PC-3 (cell line): ENCODE measurements around the gene RASGRP3. TPM values are rescaled to one million over a fixed set of nuclear protein-coding genes. Genes with fewer than 3 reads are reported as not detected.

ENCODE experiments used
- ATAC-seq: fragments of 200-7000 bp; cut with Tn5 transposase; 2 replicates; pipeline ENCODE4 v1.9.1; 2020; ENCODE audit warnings: mild to moderate bottlenecking, moderate library complexity
- BruUV-seq: library from RNA; stranded (reverse); fragments of 400-500 nt; replicated peaks from 2 replicates; lab custom pipeline; 2021; lab: Mats Ljungman, UMichigan
- CTCF ChIA-PET: fragments of 300-600 bp; sonication (Branson Sonifier 250); formaldehyde crosslinking; loops from one replicate; lab custom pipeline; 2022; ENCODE audit warnings: antibody characterized with exemption; lab: Charles Lee
- POLR2A ChIA-PET: fragments of 300-600 bp; sonication (Branson Sonifier 250); formaldehyde crosslinking; loops from one replicate; lab custom pipeline; 2022; ENCODE audit warnings: antibody characterized with exemption; ENCODE audit not compliant: unreplicated experiment; lab: Charles Lee
- DNase-seq: peaks from one replicate; pipeline ENCODE4 v3.0.0-alpha.2; 2015
- H2AFZ ChIP-seq: fragments of 300-600 bp; sonication (generic); 2 replicates; pipeline ENCODE4 v1.6.0; 2016; ENCODE audit warnings: antibody characterized with exemption, low read length
- H3F3A ChIP-seq: fragments of 300-600 bp; sonication (generic); one replicate; pipeline ENCODE4 v1.6.0; 2017; ENCODE audit warnings: antibody characterized with exemption, low read length, control low read depth, mild to moderate bottlenecking; ENCODE audit not compliant: unreplicated experiment
- H3K27ac ChIP-seq: fragments of 300-600 bp; sonication (generic); 2 replicates; pipeline ENCODE4 v1.5.1; 2016; ENCODE audit warnings: mild to moderate bottlenecking, low read length
- H3K27me3 ChIP-seq: fragments of 300-600 bp; sonication (generic); 2 replicates; pipeline ENCODE4 v1.6.1; 2016; ENCODE audit warnings: low read length, mixed read lengths
- H3K36me3 ChIP-seq: fragments of 300-600 bp; sonication (generic); 2 replicates; pipeline ENCODE4 v1.6.1; 2016; ENCODE audit warnings: low read depth, mixed run types, low read length, mixed read lengths
- H3K4me1 ChIP-seq: fragments of 300-600 bp; sonication (generic); 2 replicates; pipeline ENCODE4 v1.5.1; 2016; ENCODE audit warnings: low read length; ENCODE audit not compliant: insufficient read depth
- H3K4me2 ChIP-seq: fragments of 300-600 bp; sonication (generic); 2 replicates; pipeline ENCODE4 v1.6.0; 2016; ENCODE audit warnings: low read length
- H3K4me3 ChIP-seq: fragments of 300-600 bp; sonication (generic); 2 replicates; pipeline ENCODE4 v1.5.1; 2016; ENCODE audit warnings: mild to moderate bottlenecking, low read length, mixed read lengths
- H3K79me2 ChIP-seq: fragments of 300-600 bp; sonication (generic); 2 replicates; pipeline ENCODE4 v1.6.1; 2017; ENCODE audit warnings: low read length, mixed read lengths
- H3K9ac ChIP-seq: fragments of 300-600 bp; sonication (generic); 2 replicates; pipeline ENCODE4 v1.6.0; 2016; ENCODE audit warnings: mild to moderate bottlenecking, low read length
- H3K9me2 ChIP-seq: fragments of 300-600 bp; sonication (generic); replicated peaks from 2 replicates; pipeline ENCODE4 v1.6.1; 2016; ENCODE audit warnings: mixed run types, low read length, mixed read lengths
- H3K9me3 ChIP-seq: fragments of 300-600 bp; sonication (generic); 2 replicates; pipeline ENCODE4 v1.6.1; 2016; ENCODE audit warnings: low read length, mixed read lengths
- H4K20me1 ChIP-seq: fragments of 300-600 bp; sonication (generic); 2 replicates; pipeline ENCODE4 v1.6.1; 2016; ENCODE audit warnings: low read length, mixed read lengths
- CTCF ChIP-seq: fragments of 300-600 bp; sonication (generic); conservative IDR thresholded peaks from 2 replicates; pipeline ENCODE4 v1.5.1; 2017; ENCODE audit warnings: antibody characterized with exemption, low read depth, mild to moderate bottlenecking, low read length
- EZH2 ChIP-seq: fragments of 300-600 bp; sonication (generic); IDR thresholded peaks from one replicate; pipeline ENCODE4 v1.6.1; 2017; ENCODE audit warnings: antibody characterized with exemption, mild to moderate bottlenecking, low read length; ENCODE audit not compliant: unreplicated experiment
- EZH2phosphoT487 ChIP-seq: fragments of 300-600 bp; sonication (generic); IDR thresholded peaks from 2 replicates; pipeline ENCODE4 v1.6.1; 2018; ENCODE audit warnings: mild to moderate bottlenecking, antibody characterized with exemption, low read length, borderline replicate concordance
- intact Hi-C: fragments of 100-400 bp; cut with micrococcal nuclease; formaldehyde crosslinking; loops from 2 replicates; pipeline ENCODE4 v1.9.0; 2023
- total RNA-seq: library from RNA; depleted of rRNA; stranded (reverse); fragments of >200 nt; gene quantifications from 2 replicates; pipeline ENCODE4 v1.2.3, GENCODE V29; 2014

RASGRP3 gene
- total RNA-seq, 1 experiment from 2014 or later = 0.15 TPM

- TF ChIP-seq CTCF = no peak
- TF ChIP-seq EZH2 = no peak
- no peak for TF ChIP-seq EZH2phosphoT487
- ChIA-PET POLR2A (interaction anchor here (0.6 kb wide), 1 partner anchor 611 kb away, joined by 3 read pairs; no protein-coding TSS in a partner anchor), CTCF (no interaction called here)
- no peak overlapping the region for H3K4me3 ChIP-seq
- DNase-seq (no peak), ATAC-seq (no peak)
- no peaks in the 10 kb centered on the region for H3F3A ChIP-seq
- H3K4me2 ChIP-seq = no peak overlapping the region
- intact Hi-C loops = loop anchor here (1.0 kb wide), 1 partner anchor 19 kb away; the partner anchor contains the start of gene RASGRP3
- peaks cover 29% of the 10 kb centered on the region for H3K4me1 ChIP-seq
- H4K20me1 ChIP-seq = no peaks in the 10 kb centered on the region
- H3K36me3 ChIP-seq = no peaks in the 10 kb centered on the region
- H3K9me3 ChIP-seq = no peaks in the 10 kb centered on the region
- BruUV-seq = no TSS peak
- H3K27ac ChIP-seq = peak overlapping the region; percentile 93
- no peak overlapping the region for H2AFZ ChIP-seq
- H3K79me2 ChIP-seq = no peaks in the 10 kb centered on the region
- H3K27me3 ChIP-seq = no peaks in the 10 kb centered on the region
- H3K9me2 ChIP-seq = no peaks in the 10 kb centered on the region
- H3K9ac ChIP-seq = peak overlapping the region; percentile 67; the same call in 1 of the 2 replicates
These were observed 19.2 kb downstream of the RASGRP3 start for GRCh38 chr2:33495683-33496082.

GRCh38 chr2:33496150-33496549 is 19.7 kb downstream of the RASGRP3 start:
- no TSS peak for BruUV-seq
- Histone ChIP-seq H3K27ac (no peak overlapping the region; the same call in 1 of the 2 replicates), H3K9me2 (no peaks in the 10 kb centered on the region), H3K79me2 (no peaks in the 10 kb centered on the region), H3K4me2 (no peak overlapping the region), H3F3A (no peaks in the 10 kb centered on the region), H3K27me3 (no peaks in the 10 kb centered on the region), H3K4me3 (no peak overlapping the region), H3K9me3 (no peaks in the 10 kb centered on the region), H2AFZ (no peak overlapping the region), H3K36me3 (no peaks in the 10 kb centered on the region), H4K20me1 (no peaks in the 10 kb centered on the region), H3K9ac (no peak overlapping the region), H3K4me1 (peaks cover 29% of the 10 kb centered on the region)
- no peak for ATAC-seq
- intact Hi-C loops = no loop called here
- TF ChIP-seq CTCF = no peak
- TF ChIP-seq EZH2phosphoT487 = no peak
- POLR2A ChIA-PET = interaction anchor here (0.6 kb wide), 1 partner anchor 612 kb away, joined by 3 read pairs; no protein-coding TSS in a partner anchor
- CTCF ChIA-PET = no interaction called here
- DNase-seq = no peak

GRCh38 chr2:33496726-33497125 is 20.3 kb downstream of the RASGRP3 start:
- BruUV-seq = no TSS peak
- H3K9ac ChIP-seq = no peak overlapping the region
- H3K79me2 ChIP-seq = no peaks in the 10 kb centered on the region
- no peak overlapping the region for H3K27ac ChIP-seq
- intact Hi-C loops = no loop called here
- CTCF ChIA-PET = no interaction called here
- DNase-seq (no peak), ATAC-seq (no peak)
- no peaks in the 10 kb centered on the region for H3K9me3 ChIP-seq
- H3F3A ChIP-seq = no peaks in the 10 kb centered on the region
- H3K4me3 ChIP-seq = no peak overlapping the region
- POLR2A ChIA-PET = no interaction called here
- no peak overlapping the region for H3K4me2 ChIP-seq
- H2AFZ ChIP-seq = no peak overlapping the region
- no peaks in the 10 kb centered on the region for H3K27me3 ChIP-seq
- no peak for TF ChIP-seq CTCF
- no peak for TF ChIP-seq EZH2phosphoT487
- no peak for TF ChIP-seq EZH2
- H3K9me2 ChIP-seq = no peaks in the 10 kb centered on the region
- H3K4me1 ChIP-seq = peaks cover 29% of the 10 kb centered on the region
- H4K20me1 ChIP-seq = no peaks in the 10 kb centered on the region
- no peaks in the 10 kb centered on the region for H3K36me3 ChIP-seq
